NT2/D1 (cell line): Measurements from ENCODE around the gene CD81.
"Not testable (repeated sequence)": the region's sequence is repeated elsewhere in the genome, so short reads cannot be mapped to it uniquely, and the experiment has no call there.

Experiments
- DNase-seq: peaks from one replicate; pipeline ENCODE4 v3.0.0-alpha.2; 2011; ENCODE audit warnings: low read depth, low spot score
- H3K27me3 ChIP-seq: 2 replicates; pipeline ENCODE4 v1.6.0; 2011; ENCODE audit warnings: mild to moderate bottlenecking; ENCODE audit not compliant: insufficient read length, insufficient read depth
- H3K36me3 ChIP-seq: 2 replicates; pipeline ENCODE4 v1.6.1; 2011; ENCODE audit warnings: mild to moderate bottlenecking, low read length, mixed read lengths; ENCODE audit not compliant: insufficient read depth, insufficient read length
- H3K4me1 ChIP-seq: 2 replicates; pipeline ENCODE4 v1.5.1; 2011; ENCODE audit not compliant: insufficient read depth, insufficient read length
- H3K4me3 ChIP-seq: 2 replicates; pipeline ENCODE4 v1.5.1; 2011; ENCODE audit warnings: low read depth; ENCODE audit not compliant: insufficient read length
- H3K9ac ChIP-seq: 2 replicates; pipeline ENCODE4 v1.6.0; 2011; ENCODE audit warnings: low read depth; ENCODE audit not compliant: insufficient read length
- H3K9me3 ChIP-seq: 2 replicates; pipeline ENCODE4 v1.5.1; 2011; ENCODE audit warnings: mild to moderate bottlenecking, low read length; ENCODE audit not compliant: insufficient read depth
- SUZ12 ChIP-seq: IDR thresholded peaks from 2 replicates; pipeline ENCODE4 v1.6.1; 2011; ENCODE audit not compliant: insufficient read length, insufficient read depth; ENCODE audit errors: extremely low read depth
- YY1 ChIP-seq: IDR thresholded peaks from 2 replicates; pipeline ENCODE4 v1.6.1; 2011; ENCODE audit not compliant: insufficient read length, insufficient read depth
- ZNF274 ChIP-seq: IDR thresholded peaks from 2 replicates; pipeline ENCODE4 v1.6.1; 2011; ENCODE audit warnings: mild to moderate bottlenecking, low read depth, low read length

CD81 gene

GRCh38 chr11:2361565-2361964 is 15.5 kb upstream of the CD81 start:
- H3K4me3 ChIP-seq: no peak overlapping the region
- no peak for DNase-seq

DNA sequence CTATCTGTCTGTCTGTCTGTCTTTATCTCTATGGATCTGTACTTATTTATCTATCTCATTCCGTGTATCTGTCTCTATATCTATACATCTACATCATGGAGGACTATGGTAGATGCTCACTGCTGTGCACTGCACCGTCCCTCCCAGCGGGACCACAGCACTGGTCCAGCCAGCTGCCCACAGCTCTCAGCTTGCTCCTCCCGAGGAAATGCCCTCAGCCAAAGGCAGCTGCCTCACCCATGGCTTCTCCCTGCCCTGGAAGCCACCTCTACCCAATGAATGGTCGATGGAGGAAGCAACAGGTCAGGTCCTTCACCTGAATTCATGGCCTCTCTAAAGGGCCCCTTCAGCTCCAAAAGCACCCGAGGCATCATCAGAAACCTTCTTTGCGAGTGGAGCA is 14.7 kb upstream of the CD81 start:
- DNase-seq: no peak
- Histone ChIP-seq H3K27me3 (peaks cover 3% of the 10 kb centered on the region), H3K36me3 (no peaks in the 10 kb centered on the region), H3K9me3 (no peaks in the 10 kb centered on the region), H3K4me1 (no peaks in the 10 kb centered on the region), H3K4me3 (no peak overlapping the region), H3K9ac (no peak overlapping the region)
- TF ChIP-seq ZNF274 (no peak), YY1 (no peak), SUZ12 (no peak)

More at GRCh38 chr11:2361565-2361964, 15.5 kb upstream of the CD81 start:
- H3K9ac ChIP-seq: no peak overlapping the region
- H3K4me1 ChIP-seq: no peaks in the 10 kb centered on the region
- TF ChIP-seq ZNF274: no peak
- H3K36me3 ChIP-seq: no peaks in the 10 kb centered on the region
- peaks cover 3% of the 10 kb centered on the region for H3K27me3 ChIP-seq
- peaks cover 4% of the 10 kb centered on the region for H3K9me3 ChIP-seq

- H3K36me3 ChIP-seq: no peaks in the 10 kb centered on the region
- H3K27me3 ChIP-seq: peaks cover 3% of the 10 kb centered on the region
- TF ChIP-seq YY1: no peak
- no peak for TF ChIP-seq ZNF274
- no peak for TF ChIP-seq SUZ12
- DNase-seq: no peak
- no peak overlapping the region for H3K4me3 ChIP-seq
- H3K9me3 ChIP-seq: no peaks in the 10 kb centered on the region
- no peak overlapping the region for H3K9ac ChIP-seq
- H3K4me1 ChIP-seq: peaks cover 2% of the 10 kb centered on the region
These were observed 14.0 kb upstream of the CD81 start for GRCh38 chr11:2363130-2363529.

- Histone ChIP-seq H3K4me3 (no peak overlapping the region), H3K27me3 (peaks cover 3% of the 10 kb centered on the region), H3K9ac (no peak overlapping the region), H3K4me1 (peaks cover 2% of the 10 kb centered on the region), H3K36me3 (no peaks in the 10 kb centered on the region), H3K9me3 (no peaks in the 10 kb centered on the region)
- no peak for DNase-seq
- TF ChIP-seq SUZ12: no peak
- TF ChIP-seq ZNF274: no peak
- no peak for TF ChIP-seq YY1
These were observed 13.3 kb upstream of the CD81 start for GRCh38 chr11:2363577-2364370.

DNA sequence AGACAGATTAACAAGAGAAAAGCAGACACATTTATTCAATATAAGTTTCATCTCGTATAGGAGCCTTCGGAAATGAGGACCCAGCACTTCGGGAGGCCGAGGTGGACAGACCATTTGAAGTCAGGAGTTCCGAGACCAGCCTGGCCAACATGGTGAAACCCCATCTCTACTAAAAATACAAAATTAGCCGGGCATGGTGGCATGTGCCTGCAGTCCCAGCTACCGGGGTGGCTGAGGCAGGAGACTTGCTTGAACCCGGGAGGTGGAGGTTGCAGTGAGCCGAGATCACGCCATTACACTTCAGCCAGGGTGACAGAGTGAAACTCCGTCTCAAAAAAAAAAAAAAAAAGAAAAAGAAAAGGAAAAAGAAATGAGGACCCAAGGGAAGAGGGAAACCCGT is 12.7 kb upstream of the CD81 start:
- not testable (repeated sequence) for DNase-seq, H3K36me3 ChIP-seq, H3K9ac ChIP-seq, H3K9me3 ChIP-seq, H3K4me3 ChIP-seq, H3K27me3 ChIP-seq, H3K4me1 ChIP-seq

GRCh38 chr11:2365571-2366210 is 11.4 kb upstream of the CD81 start:
- no peak for TF ChIP-seq SUZ12
- TF ChIP-seq ZNF274: no peak
- TF ChIP-seq YY1: no peak
- H3K4me1 ChIP-seq: peaks cover 2% of the 10 kb centered on the region
- H3K9me3 ChIP-seq: no peaks in the 10 kb centered on the region
- DNase-seq: no peak
- H3K27me3 ChIP-seq: peaks cover 3% of the 10 kb centered on the region
- no peak overlapping the region for H3K9ac ChIP-seq
- H3K4me3 ChIP-seq: no peak overlapping the region
- H3K36me3 ChIP-seq: no peaks in the 10 kb centered on the region

- Histone ChIP-seq H3K27me3 (peaks cover 3% of the 10 kb centered on the region), H3K4me1 (peaks cover 2% of the 10 kb centered on the region), H3K9me3 (no peaks in the 10 kb centered on the region), H3K9ac (no peak overlapping the region), H3K4me3 (no peak overlapping the region), H3K36me3 (no peaks in the 10 kb centered on the region)
- no peak for TF ChIP-seq YY1
- TF ChIP-seq SUZ12: no peak
- TF ChIP-seq ZNF274: no peak
- no peak for DNase-seq
These were observed 10.8 kb upstream of the CD81 start for GRCh38 chr11:2366276-2366675.
